Measurements from ENCODE around the gene IGSF8.

The IGSF8 gene

DNA sequence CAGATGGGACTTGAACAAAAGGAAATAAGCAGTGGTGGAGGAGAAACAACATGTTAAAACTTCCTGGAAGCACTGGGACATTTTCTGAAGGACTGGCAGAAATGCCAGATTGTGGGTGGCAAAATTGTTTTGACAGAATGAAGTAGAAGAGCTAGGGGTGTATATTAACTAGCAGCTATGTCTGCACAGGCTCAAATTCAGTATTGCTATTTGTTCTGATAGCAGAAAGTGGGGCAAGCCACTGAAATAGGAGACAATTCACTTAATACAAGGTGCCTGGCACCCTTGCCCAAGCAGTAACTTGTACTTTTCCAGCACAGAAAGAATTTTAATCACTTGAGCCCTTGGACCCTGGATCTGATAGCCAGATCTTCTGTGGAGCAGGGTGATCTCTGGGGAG lies 54.9 kb downstream of the IGSF8 start:
- TF ChIP-seq, protein P1, sequence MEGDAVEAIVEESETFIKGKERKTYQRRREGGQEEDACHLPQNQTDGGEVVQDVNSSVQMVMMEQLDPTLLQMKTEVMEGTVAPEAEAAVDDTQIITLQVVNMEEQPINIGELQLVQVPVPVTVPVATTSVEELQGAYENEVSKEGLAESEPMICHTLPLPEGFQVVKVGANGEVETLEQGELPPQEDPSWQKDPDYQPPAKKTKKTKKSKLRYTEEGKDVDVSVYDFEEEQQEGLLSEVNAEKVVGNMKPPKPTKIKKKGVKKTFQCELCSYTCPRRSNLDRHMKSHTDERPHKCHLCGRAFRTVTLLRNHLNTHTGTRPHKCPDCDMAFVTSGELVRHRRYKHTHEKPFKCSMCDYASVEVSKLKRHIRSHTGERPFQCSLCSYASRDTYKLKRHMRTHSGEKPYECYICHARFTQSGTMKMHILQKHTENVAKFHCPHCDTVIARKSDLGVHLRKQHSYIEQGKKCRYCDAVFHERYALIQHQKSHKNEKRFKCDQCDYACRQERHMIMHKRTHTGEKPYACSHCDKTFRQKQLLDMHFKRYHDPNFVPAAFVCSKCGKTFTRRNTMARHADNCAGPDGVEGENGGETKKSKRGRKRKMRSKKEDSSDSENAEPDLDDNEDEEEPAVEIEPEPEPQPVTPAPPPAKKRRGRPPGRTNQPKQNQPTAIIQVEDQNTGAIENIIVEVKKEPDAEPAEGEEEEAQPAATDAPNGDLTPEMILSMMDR (IDR thresholded peaks at IDR 0.05; ENCODE audit: insufficient read depth, low read length, poor library complexity, severe bottlenecking) = no peak
- H3K36me3 ChIP-seq (ENCODE audit: control insufficient read depth, insufficient read depth, low read length) = no peaks in the 10 kb centered on the region
- no peak overlapping the region for H3K4me3 ChIP-seq (replicated peaks; ENCODE audit: low read depth, low read length)
- H3K27me3 ChIP-seq (replicated peaks; ENCODE audit: control insufficient read depth, insufficient read depth, low read length) = no peaks in the 10 kb centered on the region; the same call in 1 of the 2 replicates
- no peak for DNase-seq (ENCODE audit: extremely low read depth, insufficient read length)

Measured in GM06990 (cell line).